SIG-M5 (cell line): ENCODE data around the gene PPP2R3B.
"Not testable (repeated sequence)": the region's sequence is repeated elsewhere in the genome, so short reads cannot be mapped to it uniquely, and the experiment has no call there.

Source experiments
- DNase-seq: peaks from one replicate; lab custom pipeline; 2025; lab: John Stamatoyannopoulos, UW

Gene PPP2R3B

GRCh38 chrX:405149-405548 is 18.4 kb upstream of the PPP2R3B start:
- no peak for DNase-seq

GRCh38 chrX:404656-405055 is 17.9 kb upstream of the PPP2R3B start:
- DNase-seq = no peak

- DNase-seq = no peak
Measured at GRCh38 chrX:402857-403256, 16.1 kb upstream of the PPP2R3B start.

GRCh38 chrX:400258-400657 is 13.6 kb upstream of the PPP2R3B start:
- no peak for DNase-seq

GRCh38 chrX:397575-397974 is 10.9 kb upstream of the PPP2R3B start:
- no peak for DNase-seq

- DNase-seq = no peak
Measured at GRCh38 chrX:394830-395229, 8.1 kb upstream of the PPP2R3B start.

- no peak for DNase-seq
Measured at GRCh38 chrX:392575-392846, 5.8 kb upstream of the PPP2R3B start.

- no peak for DNase-seq
Measured at GRCh38 chrX:391717-392574, 5.2 kb upstream of the PPP2R3B start.

- no peak for DNase-seq
Measured at GRCh38 chrX:390459-390858, 3.8 kb upstream of the PPP2R3B start.

- DNase-seq = no peak
Measured at GRCh38 chrX:389021-389441, 2.3 kb upstream of the PPP2R3B start.

- no peak for DNase-seq
Measured at GRCh38 chrX:387729-388128, 1.0 kb upstream of the PPP2R3B start.

GRCh38 chrX:386239-386767 is 404 bp downstream of the PPP2R3B start:
- DNase-seq = no peak

- not testable (repeated sequence) for DNase-seq
Measured at GRCh38 chrX:385736-386135, 971 bp downstream of the PPP2R3B start.

- DNase-seq = no peak
Measured at GRCh38 chrX:384861-385260, 1.8 kb downstream of the PPP2R3B start.

GRCh38 chrX:378443-378842 is 8.3 kb downstream of the PPP2R3B start:
- no peak for DNase-seq

GRCh38 chrX:376206-376605 is 10.5 kb downstream of the PPP2R3B start:
- DNase-seq = not testable (repeated sequence)

GRCh38 chrX:375181-376036 is 11.3 kb downstream of the PPP2R3B start:
- DNase-seq = no peak

GRCh38 chrX:374596-374995 is 12.1 kb downstream of the PPP2R3B start:
- DNase-seq = no peak

GRCh38 chrX:373641-374471 is 12.9 kb downstream of the PPP2R3B start:
- DNase-seq = no peak

GRCh38 chrX:372856-373640 is 13.7 kb downstream of the PPP2R3B start:
- DNase-seq = no peak

- no peak for DNase-seq
Measured at GRCh38 chrX:371907-372306, 14.8 kb downstream of the PPP2R3B start.
